Trophoblast cell (in vitro differentiated cells and primary cell): ENCODE results near the gene AHCYL2.

Source experiments
- DNase-seq, 2 donors: peaks; one replicate each; pipeline ENCODE4 v3.0.0-alpha.2; 2016
- H2AFZ ChIP-seq: 2 replicates; pipeline ENCODE4 v1.6.1; 2013; ENCODE audit warnings: low read length, moderate library complexity, mild to moderate bottlenecking; ENCODE audit not compliant: insufficient read depth, poor library complexity
- H2AK5ac ChIP-seq: 2 replicates; pipeline ENCODE4 v1.6.1; 2013; ENCODE audit warnings: mild to moderate bottlenecking, low read length
- H2BK120ac ChIP-seq: 2 replicates; pipeline ENCODE4 v1.6.1; 2013; ENCODE audit warnings: low read length, mild to moderate bottlenecking, moderate library complexity; ENCODE audit not compliant: insufficient read depth, poor library complexity
- H2BK12ac ChIP-seq: 2 replicates; pipeline ENCODE4 v1.6.1; 2013; ENCODE audit warnings: mild to moderate bottlenecking, low read length, moderate library complexity
- H2BK5ac ChIP-seq: 2 replicates; pipeline ENCODE4 v1.6.1; 2013; ENCODE audit warnings: low read length, low read depth, moderate library complexity, mild to moderate bottlenecking; ENCODE audit not compliant: poor library complexity
- H3K14ac ChIP-seq: 2 replicates; pipeline ENCODE4 v1.6.1; 2013; ENCODE audit warnings: mild to moderate bottlenecking, low read length
- H3K18ac ChIP-seq: 2 replicates; pipeline ENCODE4 v1.6.1; 2013; ENCODE audit warnings: mild to moderate bottlenecking, low read length
- H3K23ac ChIP-seq: 2 replicates; pipeline ENCODE4 v1.6.1; 2013; ENCODE audit warnings: low read length
- H3K27ac ChIP-seq: 2 replicates; pipeline ENCODE4 v1.5.1; 2013; ENCODE audit warnings: low read depth, mild to moderate bottlenecking, inconsistent platforms, low read length, moderate library complexity
- H3K27me3 ChIP-seq: 2 replicates; pipeline ENCODE4 v1.6.1; 2013; ENCODE audit warnings: inconsistent platforms, mild to moderate bottlenecking, low read length, moderate library complexity; ENCODE audit not compliant: insufficient read depth
- H3K36me3 ChIP-seq, 2 experiments: 1 replicate in 1 of 2; 2 replicates in 1 of 2; pipeline ENCODE4 v1.6.1; 2013; ENCODE audit warnings: low read length in 2 of 2, mild to moderate bottlenecking in 2 of 2, moderate library complexity in 1 of 2; ENCODE audit not compliant: insufficient read depth in 2 of 2, control insufficient read depth in 1 of 2
- H3K4ac ChIP-seq: 2 replicates; pipeline ENCODE4 v1.6.1; 2013; ENCODE audit warnings: low read depth, mild to moderate bottlenecking, low read length, moderate library complexity
- H3K4me1 ChIP-seq, 2 experiments: 1 replicate in 1 of 2; 2 replicates in 1 of 2; pipeline ENCODE4 v1.6.1; 2013; ENCODE audit warnings: low read length in 2 of 2, mild to moderate bottlenecking in 2 of 2, moderate library complexity in 1 of 2; ENCODE audit not compliant: insufficient read depth in 2 of 2, control insufficient read depth in 1 of 2
- H3K4me2 ChIP-seq: 2 replicates; pipeline ENCODE4 v1.6.1; 2013; ENCODE audit warnings: inconsistent platforms, mild to moderate bottlenecking, low read length, moderate library complexity
- H3K4me3 ChIP-seq: 2 replicates; pipeline ENCODE4 v1.5.1; 2013; ENCODE audit warnings: mild to moderate bottlenecking, low read depth, low read length, inconsistent platforms
- H3K79me1 ChIP-seq: one replicate; pipeline ENCODE4 v1.6.1; 2013; ENCODE audit warnings: low read length
- H3K79me2 ChIP-seq: 2 replicates; pipeline ENCODE4 v1.6.1; 2013; ENCODE audit warnings: low read length, mild to moderate bottlenecking; ENCODE audit not compliant: control insufficient read depth, insufficient read depth, poor library complexity
- H3K9ac ChIP-seq: 2 replicates; pipeline ENCODE4 v1.6.1; 2013; ENCODE audit warnings: mild to moderate bottlenecking, low read length
- H3K9me3 ChIP-seq: 2 replicates; pipeline ENCODE4 v1.6.1; 2013; ENCODE audit warnings: low read depth, mild to moderate bottlenecking, control low read depth, inconsistent platforms, low read length; ENCODE audit not compliant: insufficient read depth
- H4K12ac ChIP-seq: 2 replicates; pipeline ENCODE4 v1.6.1; 2013; ENCODE audit warnings: low read depth, mild to moderate bottlenecking, low read length, moderate library complexity
- H4K8ac ChIP-seq: 2 replicates; pipeline ENCODE4 v1.6.1; 2013; ENCODE audit warnings: low read depth, mild to moderate bottlenecking, low read length, moderate library complexity
- H4K91ac ChIP-seq: one replicate; pipeline ENCODE4 v1.6.1; 2013; ENCODE audit warnings: low read depth, mild to moderate bottlenecking, low read length, moderate library complexity
- WGBS: extraction: QIAGEN DNeasy Blood & Tissue Kit; methylation state at CpG from one replicate; pipeline ENCODE4 v1.1.7; 2013; ENCODE audit warnings: missing lambda C conversion rate; ENCODE audit not compliant: insufficient read length, insufficient coverage; ENCODE audit errors: extremely low coverage; 5-methylcytosine and 5-hydroxymethylcytosine counted together

The AHCYL2 gene

GRCh38 chr7:129462420-129462819, 237.6 kb downstream of the AHCYL2 start:
- H3K4me2 ChIP-seq: no peak overlapping the region
- no peaks in the 10 kb centered on the region for H3K79me1 ChIP-seq
- no peak for DNase-seq
- no peak overlapping the region for H3K23ac ChIP-seq
- H3K18ac ChIP-seq: no peak overlapping the region
- H3K14ac ChIP-seq: no peak overlapping the region
- no peak overlapping the region for H3K27ac ChIP-seq
- WGBS: no CpG with 5 or more reads among the region's 1 CpG
- no peaks in the 10 kb centered on the region for H3K79me2 ChIP-seq
- H3K27me3 ChIP-seq: no peaks in the 10 kb centered on the region
- no peak overlapping the region for H2AFZ ChIP-seq
- no peak overlapping the region for H3K4ac ChIP-seq
- H4K12ac ChIP-seq: no peak overlapping the region
- no peak overlapping the region for H2BK5ac ChIP-seq
- H4K91ac ChIP-seq: no peak overlapping the region
- H2BK12ac ChIP-seq: no peak overlapping the region
- H3K36me3 ChIP-seq: peaks cover 0 to 2% of the 10 kb centered on the region in 2 experiments
- no peak overlapping the region for H3K4me3 ChIP-seq
- no peak overlapping the region for H4K8ac ChIP-seq
- no peaks in the 10 kb centered on the region for H3K4me1 ChIP-seq
- no peak overlapping the region for H2BK120ac ChIP-seq
- no peaks in the 10 kb centered on the region for H3K9me3 ChIP-seq
- H3K9ac ChIP-seq: no peak overlapping the region
- no peak overlapping the region for H2AK5ac ChIP-seq

GRCh38 chr7:129464194-129464593, 239.4 kb downstream of the AHCYL2 start:
- no peaks in the 10 kb centered on the region for H3K4me1 ChIP-seq
- H3K23ac ChIP-seq: no peak overlapping the region
- no CpG with 5 or more reads among the region's 4 CpGs for WGBS
- no peak overlapping the region for H4K12ac ChIP-seq
- no peak overlapping the region for H2BK12ac ChIP-seq
- H3K79me1 ChIP-seq: no peaks in the 10 kb centered on the region
- no peak overlapping the region for H3K4me3 ChIP-seq
- H4K91ac ChIP-seq: no peak overlapping the region
- H2BK120ac ChIP-seq: no peak overlapping the region
- no peak overlapping the region for H3K14ac ChIP-seq
- no peak overlapping the region for H3K4ac ChIP-seq
- peaks cover 0 to 2% of the 10 kb centered on the region in 2 experiments for H3K36me3 ChIP-seq
- no peak overlapping the region for H2AFZ ChIP-seq
- no peaks in the 10 kb centered on the region for H3K79me2 ChIP-seq
- no peak overlapping the region for H3K27ac ChIP-seq
- no peaks in the 10 kb centered on the region for H3K9me3 ChIP-seq
- H3K9ac ChIP-seq: no peak overlapping the region
- no peak overlapping the region for H2AK5ac ChIP-seq
- H2BK5ac ChIP-seq: no peak overlapping the region
- H4K8ac ChIP-seq: no peak overlapping the region
- H3K18ac ChIP-seq: no peak overlapping the region
- H3K27me3 ChIP-seq: no peaks in the 10 kb centered on the region
- DNase-seq: no peak
- no peak overlapping the region for H3K4me2 ChIP-seq

DNA sequence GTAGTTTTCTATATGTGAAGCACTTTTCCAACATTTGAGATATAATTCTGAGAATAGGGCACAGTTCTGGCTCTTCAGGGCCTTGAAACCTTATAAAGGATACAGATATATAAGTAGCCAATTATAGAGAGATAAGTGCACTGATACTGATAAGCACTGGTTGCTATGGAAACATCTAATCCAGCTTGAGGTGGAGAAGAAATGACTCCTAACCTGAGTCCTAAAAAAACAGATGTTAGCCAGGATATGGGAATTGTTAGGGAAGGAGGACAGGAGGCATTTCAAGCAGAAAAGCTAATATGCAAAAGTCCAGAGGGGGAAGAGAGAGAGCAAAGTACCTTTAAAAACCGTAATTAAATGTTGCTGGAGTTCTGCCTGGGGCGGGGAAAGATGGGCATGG, 240.2 kb downstream of the AHCYL2 start:
- Histone ChIP-seq H3K27ac (no peak overlapping the region), H4K12ac (no peak overlapping the region), H3K9ac (no peak overlapping the region), H3K14ac (no peak overlapping the region), H4K8ac (no peak overlapping the region), H2BK12ac (no peak overlapping the region), H2BK120ac (no peak overlapping the region), H3K4ac (no peak overlapping the region), H3K79me2 (no peaks in the 10 kb centered on the region), H2BK5ac (no peak overlapping the region), H3K18ac (no peak overlapping the region), H3K4me3 (no peak overlapping the region), H4K91ac (no peak overlapping the region), H2AK5ac (no peak overlapping the region), H3K36me3 (peaks cover 0 to 2% of the 10 kb centered on the region in 2 experiments), H3K4me1 (no peaks in the 10 kb centered on the region), H3K9me3 (no peaks in the 10 kb centered on the region), H3K23ac (no peak overlapping the region), H3K27me3 (no peaks in the 10 kb centered on the region), H3K79me1 (no peaks in the 10 kb centered on the region), H3K4me2 (no peak overlapping the region), H2AFZ (no peak overlapping the region)
- no CpG with 5 or more reads among the region's 2 CpGs for WGBS
- peak in 1 of 2 donors; percentile 63 for DNase-seq

- H3K18ac ChIP-seq: no peak overlapping the region
- no peak overlapping the region for H3K9ac ChIP-seq
- no peak overlapping the region for H2BK12ac ChIP-seq
- H4K12ac ChIP-seq: no peak overlapping the region
- H3K14ac ChIP-seq: no peak overlapping the region
- H2AK5ac ChIP-seq: no peak overlapping the region
- no peaks in the 10 kb centered on the region for H3K36me3 ChIP-seq
- H4K8ac ChIP-seq: no peak overlapping the region
- no peak overlapping the region for H3K4ac ChIP-seq
- no peaks in the 10 kb centered on the region for H3K4me1 ChIP-seq
- H3K4me3 ChIP-seq: no peak overlapping the region
- H3K23ac ChIP-seq: no peak overlapping the region
- no peak overlapping the region for H2BK5ac ChIP-seq
- no peaks in the 10 kb centered on the region for H3K9me3 ChIP-seq
- H2AFZ ChIP-seq: no peak overlapping the region
- H4K91ac ChIP-seq: no peak overlapping the region
- no peak overlapping the region for H2BK120ac ChIP-seq
- no peaks in the 10 kb centered on the region for H3K79me2 ChIP-seq
- H3K79me1 ChIP-seq: no peaks in the 10 kb centered on the region
- H3K27me3 ChIP-seq: no peaks in the 10 kb centered on the region
- no peak overlapping the region for H3K27ac ChIP-seq
- DNase-seq: no peak
- no peak overlapping the region for H3K4me2 ChIP-seq
- WGBS: no CpG with 5 or more reads among the region's 3 CpGs
These were observed 242.0 kb downstream of the AHCYL2 start for GRCh38 chr7:129466796-129467195.
